Stimulated activated CD4-positive, alpha-beta T cell treated with anti-CD3 and anti-CD28 coated beads, Interleukin-4, amount 100 ng/mL, for 4 hours (primary cell): ENCODE results near the gene NOXO1.

Experiments used
- DNase-seq, 2 experiments: peaks; one replicate each; pipeline ENCODE4 v3.0.0-alpha.2; 2020

The NOXO1 gene

GRCh38 chr16:1997494-1998359 lies 16.5 kb upstream of the NOXO1 start:
- DNase-seq = no peak

- no peak for DNase-seq
Measured at GRCh38 chr16:1993731-1994131, 12.5 kb upstream of the NOXO1 start.

- no peak for DNase-seq
Measured at GRCh38 chr16:1992704-1993317, 11.5 kb upstream of the NOXO1 start.

GRCh38 chr16:1991948-1992703 lies 10.9 kb upstream of the NOXO1 start:
- peak; percentile 97 to 99 for DNase-seq

GRCh38 chr16:1991588-1991947 lies 10.3 kb upstream of the NOXO1 start:
- DNase-seq = no peak

GRCh38 chr16:1991135-1991551 lies 9.9 kb upstream of the NOXO1 start:
- DNase-seq = peak in 1 of 2 experiments; percentile 33

- DNase-seq = no peak
Measured at GRCh38 chr16:1990351-1991134, 9.3 kb upstream of the NOXO1 start.

- DNase-seq = no peak
Measured at GRCh38 chr16:1990101-1990350, 8.8 kb upstream of the NOXO1 start.

- no peak for DNase-seq
Measured at GRCh38 chr16:1989209-1990100, 8.2 kb upstream of the NOXO1 start, which contains the start of gene SYNGR3. Gene SYNGR3 (plus strand): TSS chr16:1989970. CDS start chr16:1990103, 133 bp downstream.

GRCh38 chr16:1987198-1987597 lies 5.9 kb upstream of the NOXO1 start:
- no peak for DNase-seq

GRCh38 chr16:1985466-1986150 lies 4.3 kb upstream of the NOXO1 start:
- no peak for DNase-seq

- DNase-seq = no peak
Measured at GRCh38 chr16:1984347-1985225, 3.3 kb upstream of the NOXO1 start.

GRCh38 chr16:1983544-1984346 lies 2.5 kb upstream of the NOXO1 start, which contains the start of gene GFER:
Gene GFER (plus strand): TSS chr16:1984193. CDS start chr16:1984219, 26 bp downstream.
- DNase-seq = peak; percentile 46 to 70

GRCh38 chr16:1982991-1983543 lies 1.8 kb upstream of the NOXO1 start:
- no peak for DNase-seq

- no peak for DNase-seq
Measured at GRCh38 chr16:1982013-1982433, 754 bp upstream of the NOXO1 start.

GRCh38 chr16:1980770-1981087 lies 540 bp downstream of the NOXO1 start:
- DNase-seq = no peak

- DNase-seq = no peak
Measured at GRCh38 chr16:1980030-1980769, 1.1 kb downstream of the NOXO1 start.

GRCh38 chr16:1979271-1980029 lies 1.8 kb downstream of the NOXO1 start:
- DNase-seq = peak; percentile 51 to 74
